Subcutaneous abdominal adipose tissue (tissue), 5 donors: Measurements from ENCODE around the gene CTSC.

Source experiments
- H3K27ac ChIP-seq: one replicate; pipeline ENCODE4 v1.7.0; 2013; ENCODE audit warnings: low read depth, mild to moderate bottlenecking, inconsistent platforms, low read length, moderate library complexity
- H3K27me3 ChIP-seq, 5 donors: one replicate each; pipeline ENCODE4 v1.7.0; 2013; ENCODE audit warnings: low read length in 5 of 5, inconsistent platforms in 1 of 5; ENCODE audit not compliant: control insufficient read depth in 5 of 5, insufficient read depth in 4 of 5
- H3K36me3 ChIP-seq, 5 donors: one replicate each; pipeline ENCODE4 v1.7.0; 2013; ENCODE audit warnings: low read length in 5 of 5; ENCODE audit not compliant: control insufficient read depth in 5 of 5, insufficient read depth in 5 of 5
- H3K4me1 ChIP-seq, 5 donors: one replicate each; pipeline ENCODE4 v1.7.0; 2013; ENCODE audit warnings: low read length in 5 of 5, mild to moderate bottlenecking in 3 of 5, moderate library complexity in 1 of 5; ENCODE audit not compliant: control insufficient read depth in 5 of 5, insufficient read depth in 5 of 5
- H3K4me3 ChIP-seq, 5 donors: one replicate each; pipeline ENCODE4 v1.7.0; 2013; ENCODE audit warnings: low read length in 5 of 5, low read depth in 1 of 5
- H3K9ac ChIP-seq, 5 donors: one replicate each; pipeline ENCODE4 v1.7.0; 2013; ENCODE audit warnings: low read length in 5 of 5, mild to moderate bottlenecking in 4 of 5, moderate library complexity in 3 of 5
- H3K9me3 ChIP-seq, 5 donors: one replicate each; pipeline ENCODE4 v1.7.0; 2013; ENCODE audit warnings: low read length in 5 of 5; ENCODE audit not compliant: control insufficient read depth in 5 of 5
- donor health status: healthy.
- donor health status: healthy.
- donor health status: healthy.
- donor health status: healthy.
- donor health status: healthy.

CTSC gene

DNA sequence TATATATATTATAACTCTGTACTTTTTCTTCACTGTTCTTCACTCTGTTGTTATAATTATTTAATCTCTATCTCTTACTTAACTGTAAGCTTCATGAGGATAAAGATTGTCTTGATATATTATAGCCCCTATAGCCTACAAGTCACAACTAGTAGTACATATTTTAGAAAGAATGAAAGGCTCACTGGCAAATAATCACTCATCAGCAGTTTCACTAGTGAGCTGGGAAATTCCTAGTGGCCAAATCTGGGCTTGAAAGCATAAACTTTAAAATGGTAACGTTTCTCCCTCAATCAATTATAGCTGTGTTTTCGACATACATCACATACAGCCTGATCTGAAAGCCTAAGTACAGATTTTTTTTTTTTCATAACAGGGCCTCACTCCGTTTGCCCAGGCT, 42.5 kb downstream of the CTSC start:
- Histone ChIP-seq H3K4me3 (no peak overlapping the region), H3K27me3 (no peaks in the 10 kb centered on the region), H3K27ac (no peak overlapping the region), H3K4me1 (peaks cover 2 to 23% (median 18%) of the 10 kb centered on the region in 5 donors), H3K9ac (no peak overlapping the region), H3K9me3 (no peaks in the 10 kb centered on the region), H3K36me3 (peaks cover 2 to 15% (median 6%) of the 10 kb centered on the region in 5 donors)

GRCh38 chr11:88293931-88294330, 43.6 kb downstream of the CTSC start:
- Histone ChIP-seq H3K27ac (no peak overlapping the region), H3K27me3 (no peaks in the 10 kb centered on the region), H3K4me1 (peaks cover 2 to 23% (median 18%) of the 10 kb centered on the region in 5 donors), H3K4me3 (no peak overlapping the region), H3K36me3 (peaks cover 2 to 16% (median 6%) of the 10 kb centered on the region in 5 donors), H3K9ac (no peak overlapping the region), H3K9me3 (no peaks in the 10 kb centered on the region)

DNA sequence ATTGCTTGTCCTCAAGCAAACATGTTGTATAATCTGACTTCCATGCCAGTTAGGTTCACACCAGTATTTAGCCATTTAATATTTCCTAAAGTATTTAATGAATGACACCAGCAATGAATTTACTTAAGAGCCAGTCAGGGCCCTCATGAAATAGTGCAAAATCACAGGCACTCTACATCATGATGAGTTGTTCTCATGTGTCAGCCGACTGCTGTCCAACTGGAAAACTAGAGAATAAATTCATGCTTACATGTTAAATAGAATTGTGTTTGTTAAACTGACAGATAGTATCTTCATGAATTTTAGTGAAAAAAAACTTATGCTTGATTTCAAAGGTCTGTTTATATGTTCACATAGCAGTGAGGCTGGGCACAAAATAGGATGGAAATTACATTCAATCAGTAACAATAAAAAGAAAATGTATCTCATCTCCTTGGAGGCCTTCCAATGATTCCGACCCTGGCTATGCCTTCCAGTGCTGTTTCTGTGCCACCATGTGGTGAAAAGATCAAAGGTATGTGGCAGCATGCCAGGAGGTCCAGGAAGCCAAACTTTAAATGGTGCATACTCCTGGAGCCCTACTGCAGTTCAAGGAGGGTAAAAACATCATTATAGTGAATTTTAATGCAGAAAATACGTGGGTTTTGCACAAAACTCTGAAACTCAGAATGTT, 45.2 kb downstream of the CTSC start:
- Histone ChIP-seq H3K36me3 (peaks cover 2 to 16% (median 6%) of the 10 kb centered on the region in 5 donors), H3K4me3 (no peak overlapping the region), H3K27ac (no peak overlapping the region), H3K9me3 (no peaks in the 10 kb centered on the region), H3K27me3 (no peaks in the 10 kb centered on the region), H3K9ac (no peak overlapping the region), H3K4me1 (peaks cover 2 to 9% (median 7%) of the 10 kb centered on the region in 5 donors)

DNA sequence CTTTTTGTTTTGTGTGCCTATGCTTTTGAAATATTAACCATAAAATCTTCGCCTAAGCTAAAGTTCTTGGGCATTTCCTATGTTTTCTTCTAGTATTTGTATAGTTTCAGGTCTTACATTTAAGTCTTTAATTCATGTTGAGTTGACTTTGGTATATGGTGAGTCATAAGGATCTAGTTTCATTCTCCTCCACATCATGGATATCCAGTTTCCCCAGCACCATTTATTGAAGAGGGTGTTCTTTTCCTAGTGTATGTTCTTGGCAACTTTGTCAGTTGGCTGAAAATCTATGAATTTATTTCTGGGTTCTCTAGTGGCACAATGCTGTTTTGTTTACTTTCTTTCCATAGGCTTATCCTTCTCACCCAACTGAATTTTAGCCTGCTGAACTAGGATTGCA, 49.0 kb downstream of the CTSC start:
- Histone ChIP-seq H3K27me3 (no peaks in the 10 kb centered on the region), H3K9me3 (no peaks in the 10 kb centered on the region), H3K36me3 (peaks cover 0 to 3% (median 2%) of the 10 kb centered on the region in 5 donors), H3K4me3 (no peak overlapping the region), H3K4me1 (peaks cover 2 to 29% (median 26%) of the 10 kb centered on the region in 5 donors), H3K9ac (no peak overlapping the region), H3K27ac (no peak overlapping the region)

- Histone ChIP-seq H3K27ac (no peak overlapping the region), H3K9me3 (no peaks in the 10 kb centered on the region), H3K27me3 (no peaks in the 10 kb centered on the region), H3K4me3 (no peak overlapping the region), H3K36me3 (peaks cover 0 to 3% (median 0%) of the 10 kb centered on the region in 5 donors), H3K4me1 (peaks cover 2 to 48% (median 43%) of the 10 kb centered on the region in 5 donors), H3K9ac (no peak overlapping the region)
Measured at GRCh38 chr11:88284336-88285050, 53.0 kb downstream of the CTSC start.

- no peaks in the 10 kb centered on the region for H3K9me3 ChIP-seq
- peak overlapping the region; percentile 26 for H3K27ac ChIP-seq
- peaks cover 2 to 48% (median 43%) of the 10 kb centered on the region in 5 donors for H3K4me1 ChIP-seq
- H3K4me3 ChIP-seq = no peak overlapping the region
- H3K27me3 ChIP-seq = no peaks in the 10 kb centered on the region
- no peaks in the 10 kb centered on the region for H3K36me3 ChIP-seq
- H3K9ac ChIP-seq = no peak overlapping the region
Measured at GRCh38 chr11:88282747-88283515, 54.6 kb downstream of the CTSC start.

GRCh38 chr11:88281317-88281712, 56.2 kb downstream of the CTSC start:
- Histone ChIP-seq H3K9me3 (no peaks in the 10 kb centered on the region), H3K4me1 (peaks cover 2 to 48% (median 43%) of the 10 kb centered on the region in 5 donors), H3K4me3 (no peak overlapping the region), H3K36me3 (no peaks in the 10 kb centered on the region), H3K27ac (no peak overlapping the region), H3K27me3 (no peaks in the 10 kb centered on the region), H3K9ac (peak overlapping the region in 1 of 5 donors; percentile 5)

- Histone ChIP-seq H3K9me3 (no peaks in the 10 kb centered on the region), H3K36me3 (no peaks in the 10 kb centered on the region), H3K4me3 (no peak overlapping the region), H3K4me1 (peaks cover 2 to 48% (median 43%) of the 10 kb centered on the region in 5 donors), H3K27ac (no peak overlapping the region), H3K27me3 (no peaks in the 10 kb centered on the region), H3K9ac (peak overlapping the region in 1 of 5 donors; percentile 5)
Measured at GRCh38 chr11:88280673-88281316, 56.7 kb downstream of the CTSC start.

GRCh38 chr11:88277349-88277915, 60.1 kb downstream of the CTSC start:
- peaks cover 2 to 16% (median 11%) of the 10 kb centered on the region in 5 donors for H3K4me1 ChIP-seq
- no peaks in the 10 kb centered on the region for H3K27me3 ChIP-seq
- no peaks in the 10 kb centered on the region for H3K36me3 ChIP-seq
- H3K9ac ChIP-seq = no peak overlapping the region
- no peak overlapping the region for H3K27ac ChIP-seq
- H3K4me3 ChIP-seq = no peak overlapping the region
- no peaks in the 10 kb centered on the region for H3K9me3 ChIP-seq
